A673 (cell line): ENCODE measurements around the gene RFK. TPM values are rescaled to one million over a fixed set of nuclear protein-coding genes. Genes with fewer than 3 reads are reported as not detected.

ENCODE experiments used
- BruUV-seq: library from RNA; stranded (reverse); fragments of 400-500 nt; replicated peaks from 2 replicates; lab custom pipeline; 2021; lab: Mats Ljungman, UMichigan
- CTCF ChIA-PET: fragments of 300-600 bp; sonication (Branson Sonifier 250); formaldehyde crosslinking; loops from one replicate; lab custom pipeline; 2022; ENCODE audit warnings: antibody characterized with exemption; lab: Charles Lee
- POLR2A ChIA-PET: fragments of 300-600 bp; sonication (Branson Sonifier 250); formaldehyde crosslinking; loops from one replicate; lab custom pipeline; 2022; ENCODE audit warnings: antibody characterized with exemption; ENCODE audit not compliant: low non-redundant PET; lab: Charles Lee
- DNase-seq: peaks from one replicate; pipeline ENCODE4 v3.0.0-alpha.2; 2015; ENCODE audit warnings: low spot score
- H3K27ac ChIP-seq: fragments of 200-600 bp; sonication (generic); 2 replicates; pipeline ENCODE4 v1.5.1; 2016; ENCODE audit warnings: mixed run types, low read depth, mild to moderate bottlenecking, mixed read lengths, antibody characterized with exemption, low read length; ENCODE audit not compliant: poor library complexity, severe bottlenecking
- H3K27me3 ChIP-seq: fragments of 200-600 bp; sonication (generic); replicated peaks from 2 replicates; pipeline ENCODE4 v1.6.1; 2017; ENCODE audit warnings: mixed run types, low read depth, mild to moderate bottlenecking, mixed read lengths, antibody characterized with exemption, low read length; ENCODE audit not compliant: insufficient read depth, poor library complexity
- H3K36me3 ChIP-seq: fragments of 200-600 bp; sonication (generic); 2 replicates; pipeline ENCODE4 v1.6.1; 2016; ENCODE audit warnings: mixed run types, mild to moderate bottlenecking, mixed read lengths, antibody characterized with exemption, low read length; ENCODE audit not compliant: insufficient read depth, poor library complexity, severe bottlenecking
- H3K4me1 ChIP-seq: fragments of 200-600 bp; sonication (generic); 2 replicates; pipeline ENCODE4 v1.6.1; 2017; ENCODE audit warnings: mixed run types, mild to moderate bottlenecking, mixed read lengths, antibody characterized with exemption, low read length; ENCODE audit not compliant: insufficient read depth, poor library complexity, severe bottlenecking
- H3K4me3 ChIP-seq: fragments of 200-600 bp; sonication (generic); 2 replicates; pipeline ENCODE4 v1.5.1; 2016; ENCODE audit warnings: low read depth, mixed run types, mild to moderate bottlenecking, mixed read lengths, low read length; ENCODE audit not compliant: poor library complexity, severe bottlenecking
- H3K9me3 ChIP-seq: fragments of 200-600 bp; sonication (generic); 2 replicates; pipeline ENCODE4 v1.6.1; 2016; ENCODE audit warnings: mixed run types, low read depth, mild to moderate bottlenecking, mixed read lengths, antibody characterized with exemption, low read length; ENCODE audit not compliant: poor library complexity, severe bottlenecking
- EZH2 ChIP-seq: fragments of 200-600 bp; sonication (generic); IDR thresholded peaks from 2 replicates; pipeline ENCODE4 v1.6.1; 2017; ENCODE audit warnings: borderline replicate concordance, low read depth, mild to moderate bottlenecking, mixed read lengths, antibody characterized with exemption, low read length; ENCODE audit not compliant: poor library complexity, severe bottlenecking
- intact Hi-C: fragments of 100-400 bp; cut with micrococcal nuclease; formaldehyde crosslinking; loops from one replicate; pipeline ENCODE4 v1.10.0; 2022; ENCODE audit not compliant: unreplicated experiment
- total RNA-seq: library from RNA; stranded (reverse); gene quantifications from 2 replicates; pipeline ENCODE4 v1.2.3, GENCODE V29; 2021
- TF ChIP-seq, protein P1 (sequence below): fragments of 300-800, 200-600 bp; sonication (generic); conservative IDR thresholded peaks from 2 replicates; pipeline ENCODE4 v1.5.1; 2017; ENCODE audit warnings: low read depth, mild to moderate bottlenecking, antibody characterized with exemption, low read length, moderate library complexity, mixed read lengths

RFK gene
- total RNA-seq, 1 experiment from 2014 or later = 22.1 TPM

DNA sequence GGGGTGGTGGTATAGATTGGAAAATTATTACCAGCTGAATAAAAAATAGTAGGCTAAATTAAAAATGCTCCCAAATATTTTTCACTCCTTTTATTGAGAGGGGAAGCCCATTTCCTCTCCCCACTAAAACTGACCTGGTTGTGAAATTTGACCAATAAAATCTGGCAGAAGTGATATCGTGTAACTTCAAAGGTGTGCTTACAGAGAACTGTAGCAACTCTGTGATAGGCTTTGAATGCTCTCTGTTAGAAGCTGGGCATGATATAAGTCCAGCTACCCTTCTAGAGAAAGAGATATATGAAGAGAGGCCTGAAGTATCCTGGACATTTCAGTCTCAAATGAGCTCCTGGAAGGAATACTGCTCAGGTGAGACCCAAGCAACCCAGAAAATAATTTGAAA is 10.2 kb upstream of the RFK start:
- CTCF ChIA-PET = no interaction called here
- no peaks in the 10 kb centered on the region for H3K36me3 ChIP-seq
- no peaks in the 10 kb centered on the region for H3K9me3 ChIP-seq
- no peak for DNase-seq
- TF ChIP-seq, protein P1, sequence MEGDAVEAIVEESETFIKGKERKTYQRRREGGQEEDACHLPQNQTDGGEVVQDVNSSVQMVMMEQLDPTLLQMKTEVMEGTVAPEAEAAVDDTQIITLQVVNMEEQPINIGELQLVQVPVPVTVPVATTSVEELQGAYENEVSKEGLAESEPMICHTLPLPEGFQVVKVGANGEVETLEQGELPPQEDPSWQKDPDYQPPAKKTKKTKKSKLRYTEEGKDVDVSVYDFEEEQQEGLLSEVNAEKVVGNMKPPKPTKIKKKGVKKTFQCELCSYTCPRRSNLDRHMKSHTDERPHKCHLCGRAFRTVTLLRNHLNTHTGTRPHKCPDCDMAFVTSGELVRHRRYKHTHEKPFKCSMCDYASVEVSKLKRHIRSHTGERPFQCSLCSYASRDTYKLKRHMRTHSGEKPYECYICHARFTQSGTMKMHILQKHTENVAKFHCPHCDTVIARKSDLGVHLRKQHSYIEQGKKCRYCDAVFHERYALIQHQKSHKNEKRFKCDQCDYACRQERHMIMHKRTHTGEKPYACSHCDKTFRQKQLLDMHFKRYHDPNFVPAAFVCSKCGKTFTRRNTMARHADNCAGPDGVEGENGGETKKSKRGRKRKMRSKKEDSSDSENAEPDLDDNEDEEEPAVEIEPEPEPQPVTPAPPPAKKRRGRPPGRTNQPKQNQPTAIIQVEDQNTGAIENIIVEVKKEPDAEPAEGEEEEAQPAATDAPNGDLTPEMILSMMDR = no peak
- H3K27ac ChIP-seq = no peak overlapping the region
- BruUV-seq = no TSS peak
- no peaks in the 10 kb centered on the region for H3K27me3 ChIP-seq
- intact Hi-C loops = loop anchor here (5.0 kb wide), 2 partner anchors 48 to 253 kb away; no protein-coding TSS in a partner anchor
- POLR2A ChIA-PET = no interaction called here
- H3K4me3 ChIP-seq = no peak overlapping the region
- H3K4me1 ChIP-seq = no peaks in the 10 kb centered on the region

GRCh38 chr9:76403352-76403751 is 9.1 kb upstream of the RFK start:
- POLR2A ChIA-PET = no interaction called here
- Histone ChIP-seq H3K27ac (no peak overlapping the region), H3K27me3 (no peaks in the 10 kb centered on the region), H3K4me1 (no peaks in the 10 kb centered on the region), H3K9me3 (no peaks in the 10 kb centered on the region), H3K36me3 (no peaks in the 10 kb centered on the region), H3K4me3 (peak overlapping the region; percentile 3)
- no TSS peak for BruUV-seq
- no peak for TF ChIP-seq EZH2
- TF ChIP-seq, protein P1 = peak; percentile 57
- peak; percentile 70 for DNase-seq
- CTCF ChIA-PET = no interaction called here
- intact Hi-C loops = loop anchor here (2.0 to 5.0 kb wide), 3 partner anchors 49 to 301 kb away; no protein-coding TSS in a partner anchor

- Histone ChIP-seq H3K9me3 (no peaks in the 10 kb centered on the region), H3K4me3 (no peak overlapping the region), H3K27ac (no peak overlapping the region), H3K27me3 (no peaks in the 10 kb centered on the region), H3K4me1 (no peaks in the 10 kb centered on the region), H3K36me3 (no peaks in the 10 kb centered on the region)
- ChIA-PET CTCF (interaction anchor here (1.2 kb wide), 1 partner anchor 18 kb away, joined by 3 read pairs; no protein-coding TSS in a partner anchor), POLR2A (no interaction called here)
- TF ChIP-seq, protein P1 = no peak
- no peak for TF ChIP-seq EZH2
- DNase-seq = no peak
- no TSS peak for BruUV-seq
- intact Hi-C loops = loop anchor here (2.0 to 5.0 kb wide), 3 partner anchors 51 to 303 kb away; no protein-coding TSS in a partner anchor
Measured at GRCh38 chr9:76401580-76402354, 7.5 kb upstream of the RFK start.
